HG02885 (cell line): ENCODE measurements around the gene HLCS.

Experiments
- ATAC-seq: cut with Tn5 transposase; IDR thresholded peaks from one replicate; pipeline ENCODE4 v1.9.1; 2021; ENCODE audit warnings: mild to moderate bottlenecking; ENCODE audit not compliant: unreplicated experiment, poor library complexity

The HLCS gene

DNA sequence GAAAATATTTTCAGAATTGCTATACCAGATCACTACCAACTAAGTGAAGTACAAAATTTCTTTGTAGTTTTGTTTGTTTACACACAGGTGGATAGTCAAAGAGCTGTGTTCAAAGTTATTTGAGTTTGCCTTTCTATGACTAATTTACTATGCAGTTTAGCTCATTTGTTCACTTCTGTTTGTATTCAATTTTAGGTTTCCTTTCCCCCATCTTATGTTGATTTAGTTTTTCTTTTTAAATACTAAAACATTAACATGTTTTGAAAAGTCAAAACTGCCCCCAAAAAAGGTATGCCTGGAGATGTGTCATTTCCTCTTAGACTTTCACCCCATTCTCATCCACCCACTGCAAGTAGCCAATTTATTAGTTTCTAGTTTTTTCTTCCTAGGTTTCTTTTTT lies 21.4 kb upstream of the HLCS start:
- no peak for ATAC-seq

DNA sequence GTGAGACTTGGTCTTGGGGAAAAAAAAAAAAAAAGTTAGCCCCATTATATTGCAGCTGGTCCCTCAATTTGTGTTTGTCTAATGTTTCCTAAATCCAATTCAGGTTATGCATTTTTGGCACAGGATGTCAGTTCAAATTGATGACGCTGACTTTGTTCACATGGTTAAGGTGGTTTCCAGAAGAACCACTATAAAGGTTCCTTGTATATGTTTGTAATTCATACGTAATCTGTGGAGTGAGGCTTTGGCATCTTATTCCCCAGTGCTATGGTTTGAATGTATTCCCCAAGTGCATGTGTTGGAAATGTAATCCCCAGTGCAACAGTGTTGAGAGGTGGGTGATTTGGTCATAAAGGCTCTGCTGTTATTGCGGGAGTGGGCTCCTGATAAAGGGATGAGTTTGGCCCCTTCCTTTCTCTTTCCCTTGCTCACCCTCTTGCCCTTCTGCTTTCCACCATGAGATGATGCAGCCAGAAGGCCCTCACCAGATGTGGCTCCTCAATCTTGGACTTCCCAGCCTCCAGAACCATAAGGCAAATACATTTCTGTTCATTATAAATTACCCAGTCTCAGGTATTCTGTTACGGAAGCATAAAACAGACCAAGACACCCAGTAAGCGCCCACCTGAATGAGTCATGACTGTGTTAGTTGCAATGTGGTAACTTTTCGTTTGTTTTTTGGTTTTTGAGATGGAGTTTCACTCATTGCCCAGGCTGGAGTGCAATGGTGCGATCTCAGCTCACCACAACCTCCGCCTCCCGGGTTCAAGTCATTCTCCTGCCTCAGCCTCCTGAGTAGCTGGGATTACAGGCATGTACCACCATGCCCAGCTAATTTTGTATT lies 19.5 kb upstream of the HLCS start:
- ATAC-seq: no peak

DNA sequence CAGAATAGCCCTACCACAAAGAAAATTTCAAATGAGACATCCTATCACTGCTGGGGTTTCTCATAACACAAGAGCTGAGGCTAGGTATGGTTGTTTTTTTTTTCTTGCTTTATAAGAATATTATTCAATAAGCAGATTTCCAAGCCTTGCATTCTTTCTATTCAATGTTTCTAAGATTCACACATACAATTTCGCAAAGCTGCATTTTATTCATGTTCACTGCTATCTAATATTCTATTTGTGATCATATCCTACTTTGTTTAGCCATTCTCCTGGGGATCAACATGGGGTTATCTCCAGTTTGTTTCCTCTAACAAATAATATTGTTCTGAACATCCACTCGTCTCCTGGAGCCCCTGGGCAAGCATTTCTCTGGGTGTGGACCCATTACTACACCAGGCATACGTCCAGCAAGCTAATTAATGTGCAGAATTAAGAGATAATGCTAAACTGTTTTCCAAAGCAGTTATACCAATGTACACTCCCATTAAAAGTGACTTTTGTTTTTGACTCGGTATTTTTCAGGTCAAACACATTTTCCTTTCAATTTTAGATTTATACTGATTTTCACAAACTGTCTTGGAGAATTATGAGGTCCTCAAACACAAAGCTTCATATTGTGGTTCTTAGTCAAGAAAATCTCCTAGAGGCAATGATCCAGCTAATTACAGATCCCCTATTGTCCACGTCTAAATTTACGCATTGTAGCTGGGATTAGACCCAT lies 15.7 kb upstream of the HLCS start:
- ATAC-seq: no peak

DNA sequence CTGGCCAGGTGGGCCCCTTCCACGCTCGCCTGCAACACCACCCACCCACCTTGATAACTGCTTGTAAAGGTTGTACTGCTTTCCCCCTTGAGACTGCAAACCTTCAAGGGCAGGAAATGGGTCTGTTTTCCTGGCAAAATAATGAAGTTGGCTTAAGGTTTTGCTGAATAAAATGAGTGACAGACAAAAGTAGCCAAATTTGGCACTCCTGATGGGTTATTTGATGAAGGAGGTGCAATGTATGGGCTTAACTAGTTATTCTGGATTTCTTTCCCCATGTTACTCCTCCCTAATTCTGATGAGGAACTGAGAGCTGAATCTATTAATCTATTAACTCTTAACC lies 14.6 kb upstream of the HLCS start:
- ATAC-seq: no peak

DNA sequence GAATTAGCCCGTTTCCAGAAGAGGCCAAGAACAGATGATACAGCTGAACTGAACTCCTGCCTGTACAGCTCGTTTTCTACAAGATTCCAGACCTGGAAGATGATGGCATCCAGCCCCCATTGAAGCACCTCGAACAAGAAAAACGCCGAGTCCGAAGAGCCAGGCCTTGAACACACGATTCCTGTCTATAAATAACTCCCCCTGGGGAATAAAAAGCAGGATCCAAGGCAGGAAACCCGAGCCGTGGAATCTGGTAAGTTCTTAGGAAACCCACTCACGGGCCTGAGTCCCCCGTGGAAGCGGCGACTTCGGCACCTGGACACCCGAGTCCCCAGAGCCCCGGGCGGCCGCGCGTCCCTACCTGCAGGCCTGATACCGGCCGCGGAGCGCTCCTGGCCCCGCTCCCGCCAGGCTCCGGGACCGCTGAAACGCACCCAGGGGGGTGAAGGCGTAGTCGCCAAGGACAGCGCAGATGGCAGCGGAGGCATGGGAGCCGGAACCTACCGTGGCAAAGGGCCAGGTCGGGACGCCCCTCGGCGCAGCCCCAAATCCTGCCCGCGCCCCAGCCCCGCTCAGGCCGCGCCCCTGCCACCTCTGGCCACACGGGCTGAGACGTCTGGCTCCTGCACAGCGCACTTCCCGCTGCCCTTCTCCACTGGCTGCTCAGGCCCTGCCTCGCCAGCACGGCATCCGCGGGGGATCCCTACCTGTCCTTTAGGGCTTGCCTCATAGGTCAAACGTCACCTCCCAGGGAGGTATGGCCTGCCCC lies 14.0 kb upstream of the HLCS start:
- no peak for ATAC-seq

DNA sequence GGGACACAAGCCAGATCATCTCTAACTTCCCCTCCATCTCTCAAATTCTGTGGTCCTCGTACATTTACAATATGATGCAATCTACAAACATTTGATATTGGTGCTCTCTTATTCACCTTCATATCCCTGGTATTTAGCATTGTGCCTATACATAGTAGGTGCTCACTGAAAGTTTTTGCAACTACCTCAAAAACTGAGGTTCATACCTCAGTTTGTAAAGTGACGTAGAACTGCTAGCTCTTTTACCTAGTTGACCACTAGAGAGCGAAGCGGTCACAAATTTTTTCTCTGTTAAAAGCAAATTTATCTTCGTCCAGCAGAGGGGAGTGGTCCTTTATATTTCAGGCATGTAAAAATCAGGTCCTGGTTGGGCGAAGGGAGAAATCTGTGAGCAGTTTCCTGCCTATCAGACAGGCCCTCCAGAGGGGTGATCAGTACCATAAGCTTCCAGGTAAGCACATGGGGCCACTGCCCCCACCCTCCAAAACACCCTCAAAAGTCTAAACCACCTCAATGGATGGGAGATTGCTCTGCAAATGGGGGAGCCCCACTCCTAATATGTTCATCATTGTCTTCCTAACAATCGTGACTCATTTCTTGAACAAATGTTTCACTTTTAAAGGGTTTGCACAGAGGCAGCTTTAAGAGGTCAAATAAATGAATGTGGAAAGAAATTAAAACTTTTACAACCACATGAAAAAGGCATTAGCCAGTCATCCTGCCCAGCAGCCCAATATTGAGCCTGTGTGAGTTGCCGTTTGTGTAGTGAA lies 10.6 kb upstream of the HLCS start:
- ATAC-seq: peak; percentile 75

DNA sequence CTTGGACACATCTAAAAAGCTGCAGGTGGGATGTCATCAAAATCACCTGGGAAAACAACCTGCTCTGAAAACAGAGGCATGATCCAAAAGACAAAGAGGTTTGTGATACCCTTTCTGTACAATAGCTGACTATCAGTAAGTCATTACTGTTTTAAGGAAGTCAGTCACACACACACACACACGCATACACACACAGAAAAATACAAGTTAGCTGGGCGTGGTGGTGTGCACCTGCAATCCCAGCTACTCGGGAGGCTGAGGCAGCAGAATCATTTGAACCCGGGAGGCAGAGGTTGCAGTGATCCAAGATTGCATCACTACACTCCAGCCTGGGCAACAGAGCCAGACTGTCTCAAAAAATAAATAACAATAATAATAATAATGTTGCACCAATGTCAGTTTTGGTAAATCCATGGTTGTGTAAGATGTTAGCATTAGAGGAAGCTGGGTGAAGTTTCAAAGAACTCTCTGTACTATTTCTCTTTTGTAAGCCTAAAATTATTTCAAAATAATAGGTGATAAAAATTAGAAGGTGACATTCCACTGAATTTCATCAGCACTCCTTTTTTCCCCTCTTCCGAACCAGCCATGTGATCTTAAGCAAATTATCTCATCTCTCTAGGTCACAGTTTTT lies 9.9 kb upstream of the HLCS start:
- no peak for ATAC-seq

DNA sequence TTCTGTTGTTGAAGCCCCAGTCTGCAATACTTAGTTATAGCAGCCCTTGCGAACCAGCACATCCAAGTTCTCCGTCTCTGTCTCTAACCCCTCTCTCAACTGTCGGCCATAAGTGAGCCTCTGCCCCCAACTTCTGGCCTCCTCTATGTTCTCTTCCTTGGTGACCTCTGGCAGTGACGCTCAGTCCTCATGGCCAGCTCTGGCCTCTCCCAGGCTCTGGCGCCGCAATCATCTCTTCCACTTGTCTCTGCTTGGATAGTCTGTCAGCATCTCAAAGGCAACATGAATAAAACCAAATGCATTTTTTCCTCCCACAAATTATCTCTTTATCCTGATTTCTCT lies 8.4 kb upstream of the HLCS start:
- no peak for ATAC-seq

DNA sequence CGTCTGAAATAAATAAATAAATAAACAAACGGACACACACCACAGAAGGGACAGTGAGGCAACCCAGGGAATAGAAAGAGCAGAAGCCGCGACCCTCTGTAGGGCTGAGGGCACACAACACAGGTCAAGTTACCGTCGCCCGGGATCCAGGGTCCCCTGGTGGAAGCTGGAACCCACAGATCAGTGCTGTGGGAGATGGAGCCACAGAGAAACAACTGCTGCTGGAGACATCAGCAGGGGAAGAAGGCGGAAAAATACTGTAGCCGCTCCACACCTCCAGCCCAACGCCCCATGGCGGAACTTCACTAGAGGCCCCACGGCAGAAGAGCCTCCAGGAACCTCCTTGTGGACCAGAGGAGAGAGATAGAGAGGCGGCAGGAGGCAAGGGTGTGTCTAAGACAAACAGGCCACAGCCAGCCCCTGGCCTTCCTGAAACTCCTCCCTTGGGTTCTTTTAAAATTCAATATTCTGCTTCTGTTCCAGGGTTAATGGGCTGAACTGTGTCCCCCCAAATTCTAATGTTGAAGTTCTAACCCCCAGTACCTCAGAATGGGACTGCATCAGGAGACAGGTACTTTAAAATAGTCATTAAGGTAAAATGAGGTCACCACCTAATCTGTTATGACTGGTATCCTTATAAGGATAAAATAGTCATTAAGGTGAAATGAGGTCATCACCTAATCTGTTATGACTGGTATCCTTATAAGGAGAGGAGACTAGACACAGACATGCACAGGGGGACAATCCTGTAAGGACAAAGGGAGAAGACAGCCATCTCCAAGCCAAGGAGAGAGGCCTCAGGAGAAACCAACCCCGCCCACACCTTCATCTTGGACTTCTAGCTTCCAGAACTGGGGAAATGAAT lies 7.7 kb upstream of the HLCS start:
- ATAC-seq: no peak

DNA sequence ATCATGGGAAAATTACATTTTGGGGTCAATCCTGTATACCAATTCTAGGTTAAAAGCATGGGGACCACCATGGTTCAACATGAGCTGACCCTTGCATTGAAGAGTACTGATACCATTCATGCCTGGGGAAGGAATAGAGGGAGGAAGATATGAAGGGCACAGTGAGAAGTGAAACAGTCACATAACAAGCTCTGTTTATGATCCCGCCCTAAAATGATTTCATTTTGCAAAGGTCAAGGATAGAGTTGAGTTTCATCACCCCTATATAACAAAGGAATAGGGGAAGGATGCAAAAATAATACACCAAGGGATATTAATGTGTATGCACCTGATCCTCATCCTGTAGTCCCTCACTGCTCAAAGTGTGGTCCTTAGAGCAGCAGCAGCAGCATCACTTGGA lies 2.5 kb upstream of the HLCS start:
- ATAC-seq: no peak

DNA sequence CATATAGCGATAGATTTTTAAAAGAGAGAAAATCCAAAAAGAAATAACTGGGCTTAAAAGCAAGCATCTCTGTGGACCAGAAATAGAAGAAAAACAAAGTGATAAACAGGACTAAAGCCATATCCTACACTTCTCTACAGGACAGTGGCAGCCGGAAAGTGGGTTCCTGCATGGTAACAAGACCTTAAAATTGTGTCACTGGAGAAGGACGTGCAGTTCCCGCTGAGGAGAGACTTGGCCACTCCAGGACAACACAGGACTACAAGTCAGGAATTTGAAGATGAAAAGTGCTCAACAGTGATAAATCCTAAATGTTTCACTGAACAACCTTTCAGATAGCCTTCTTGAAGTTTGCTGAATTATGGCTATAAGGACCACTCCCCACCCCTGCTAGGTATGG lies 1.9 kb upstream of the HLCS start:
- no peak for ATAC-seq

DNA sequence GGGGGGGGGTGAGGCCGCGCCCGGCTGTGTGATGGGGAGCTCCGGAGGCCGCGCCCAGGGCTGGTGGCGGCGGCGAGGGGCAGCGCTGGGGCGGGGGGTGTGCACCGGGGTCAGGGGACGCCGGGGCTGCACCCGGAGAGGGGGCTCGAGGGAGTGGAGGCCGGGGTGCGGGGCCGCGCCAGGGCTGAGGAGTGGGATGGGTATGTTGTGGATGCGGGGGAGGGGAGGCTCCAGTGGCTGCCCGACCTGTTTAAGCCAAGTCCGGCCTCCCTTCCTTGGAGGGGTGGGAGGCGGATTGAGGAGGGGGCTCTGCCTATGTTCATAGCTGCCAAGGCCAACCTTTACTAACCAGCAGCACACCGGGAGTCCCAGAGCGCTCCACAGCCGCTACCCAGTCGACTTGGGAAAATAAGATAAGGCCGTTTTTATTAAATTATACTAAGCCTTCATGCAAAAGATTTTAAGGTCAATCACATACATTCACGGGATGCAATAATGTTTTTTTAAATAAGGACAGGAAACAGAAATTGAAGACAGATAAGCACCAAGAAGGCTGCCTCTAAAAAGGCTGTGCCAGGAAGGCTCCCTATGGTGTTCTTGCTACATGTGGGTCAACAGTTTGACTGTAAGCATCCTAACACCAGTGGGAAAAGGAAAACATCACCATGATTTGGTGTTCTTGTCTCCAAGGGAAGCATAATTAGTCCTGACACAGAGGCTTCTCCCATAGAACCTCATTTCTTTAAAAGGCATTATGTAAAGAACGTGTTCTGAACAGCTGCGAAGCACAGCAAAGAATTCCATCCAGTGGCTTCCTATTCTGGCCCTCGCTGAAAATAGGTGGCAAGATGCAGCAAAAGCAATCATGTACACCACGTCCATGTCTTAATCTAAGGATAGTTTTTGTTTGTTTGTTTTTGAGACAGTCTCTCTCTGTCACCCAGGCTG lies 626 bp upstream of the HLCS start:
- peak; percentile 20 for ATAC-seq

DNA sequence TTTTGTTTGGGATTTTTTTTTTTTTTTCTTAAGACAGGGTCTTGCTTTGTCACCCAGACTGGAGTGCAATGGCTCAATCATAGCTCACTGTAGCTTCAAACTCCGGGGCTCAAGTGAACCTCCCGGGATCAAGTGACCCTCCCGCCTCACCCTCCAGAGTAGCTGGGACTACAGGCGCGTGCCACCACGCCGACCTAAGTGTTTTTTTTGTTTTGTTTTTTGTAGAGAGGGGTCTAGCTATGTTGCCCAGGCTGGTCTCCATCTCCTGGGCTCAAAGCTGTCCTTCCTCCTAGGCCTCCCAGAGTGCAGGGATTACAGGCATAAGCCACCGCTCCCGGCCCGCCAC lies 776 bp downstream of the HLCS start:
- no peak for ATAC-seq

DNA sequence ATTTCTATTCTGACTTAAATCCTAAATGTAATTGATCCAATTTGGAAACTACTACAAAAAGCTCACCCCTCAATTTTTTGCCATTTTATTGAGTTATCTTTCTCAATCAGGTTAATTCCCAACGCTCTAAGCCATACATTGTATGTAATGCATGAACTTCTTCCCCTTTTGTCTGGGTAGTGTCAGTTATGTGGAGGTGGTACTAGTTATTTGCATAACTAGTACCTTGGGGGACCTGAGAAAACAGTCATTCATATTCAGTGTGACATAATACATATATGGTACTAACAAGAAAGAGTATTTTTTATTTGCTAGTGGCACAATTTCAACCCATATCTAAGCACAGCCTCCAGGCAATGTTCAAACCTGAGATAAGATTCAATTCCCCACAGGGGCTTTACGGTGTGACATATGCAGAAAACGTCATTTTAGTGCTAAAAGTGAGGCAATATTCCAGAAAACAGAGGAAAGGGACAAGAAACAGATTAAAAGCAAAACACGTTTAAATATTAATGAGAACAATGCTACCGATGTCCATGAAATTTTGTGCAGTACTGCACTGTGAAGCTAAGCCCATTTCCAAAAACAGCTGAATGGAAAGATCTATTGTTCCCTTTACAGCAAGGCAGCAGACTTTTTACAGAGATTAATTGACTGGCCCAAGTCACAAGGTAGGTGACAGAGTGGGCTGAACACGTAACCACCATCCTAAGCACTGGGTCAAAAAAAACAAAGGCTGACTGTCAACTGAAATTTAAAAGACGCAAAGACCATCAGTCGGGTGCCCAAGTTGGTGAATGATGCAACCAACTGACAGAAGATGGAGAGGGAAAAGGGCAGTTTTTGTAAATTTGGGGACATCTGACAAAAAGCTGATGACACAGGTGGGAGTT lies 1.4 kb downstream of the HLCS start:
- no peak for ATAC-seq

DNA sequence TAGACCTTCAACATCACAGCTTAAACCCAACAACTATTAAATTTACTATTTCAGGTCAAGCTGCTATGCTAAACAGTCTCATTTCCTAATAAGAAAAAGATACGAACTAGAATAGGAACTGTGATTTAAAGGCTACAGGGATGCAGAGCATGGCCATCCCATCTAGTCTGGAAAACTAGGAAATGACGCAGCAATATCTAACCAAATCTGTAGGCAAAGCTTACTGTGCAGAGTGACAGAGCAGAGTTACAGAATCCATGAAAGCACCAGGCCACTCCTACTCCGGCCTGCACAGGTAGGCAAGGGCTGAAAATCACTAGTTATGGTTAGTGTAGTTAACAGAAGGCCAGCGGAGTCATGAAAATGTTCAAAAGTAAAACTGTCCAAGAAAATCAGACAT lies 2.1 kb downstream of the HLCS start:
- no peak for ATAC-seq

DNA sequence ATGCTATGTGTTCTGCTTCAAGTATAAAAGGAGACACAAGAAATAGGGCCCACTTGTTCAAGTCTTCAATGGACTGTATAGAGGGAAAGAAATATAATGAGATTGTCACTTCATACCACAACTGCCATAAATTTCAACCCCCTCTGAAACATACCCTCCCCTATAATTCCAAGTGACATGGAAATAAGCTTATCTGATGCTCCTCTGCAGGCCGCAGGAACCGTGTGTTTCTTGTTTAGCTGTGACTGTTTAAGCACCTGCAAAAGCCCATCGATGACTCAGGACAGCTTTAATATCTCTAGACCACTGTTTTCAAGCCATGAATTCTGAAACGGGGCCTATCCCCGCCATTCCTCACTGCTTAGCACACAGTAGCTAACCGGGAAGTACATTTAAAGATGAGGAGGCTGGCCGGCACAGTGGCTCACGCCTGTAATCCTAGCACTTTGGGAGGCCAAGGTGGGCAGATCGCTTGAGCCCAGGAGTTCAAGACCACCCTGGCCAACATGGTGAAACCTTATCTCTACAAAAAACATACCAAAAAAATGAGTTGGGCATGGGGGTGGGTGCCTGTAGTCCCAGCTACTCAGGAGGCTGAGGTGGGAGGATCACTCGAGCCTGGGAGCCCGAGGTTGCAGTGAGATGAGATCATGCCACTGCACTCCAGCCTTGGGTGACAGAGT lies 4.2 kb downstream of the HLCS start:
- no peak for ATAC-seq
